Smooth muscle cell (in vitro differentiated cells): ENCODE data around the gene SPACA7. TPM values are rescaled to one million over a fixed set of nuclear protein-coding genes. Genes with fewer than 3 reads are reported as not detected.

Source experiments
- DNase-seq: peaks from one replicate; lab custom pipeline; 2025; ENCODE audit not compliant: unreplicated experiment; lab: John Stamatoyannopoulos, UW
- H2AFZ ChIP-seq: fragments of 200-600 bp; sonication (generic); 2 replicates; pipeline ENCODE4 v1.6.0; 2016; ENCODE audit warnings: antibody characterized with exemption, low read depth, mild to moderate bottlenecking
- H3F3A ChIP-seq: fragments of 200-600 bp; sonication (generic); 2 replicates; pipeline ENCODE4 v1.6.0; 2017; ENCODE audit warnings: antibody characterized with exemption, low read depth
- H3K27ac ChIP-seq: fragments of 200-600 bp; sonication (generic); 2 replicates; pipeline ENCODE4 v1.5.1; 2016; ENCODE audit warnings: low read depth, mild to moderate bottlenecking
- H3K27me3 ChIP-seq: fragments of 200-600 bp; sonication (generic); 2 replicates; pipeline ENCODE4 v1.6.1; 2016; ENCODE audit warnings: low read depth, mild to moderate bottlenecking
- H3K36me3 ChIP-seq: fragments of 200-600 bp; sonication (generic); 2 replicates; pipeline ENCODE4 v1.5.1; 2016; ENCODE audit warnings: low read depth
- H3K4me1 ChIP-seq: fragments of 200-600 bp; sonication (generic); 2 replicates; pipeline ENCODE4 v1.5.1; 2016; ENCODE audit warnings: low read depth
- H3K4me2 ChIP-seq: fragments of 200-600 bp; sonication (generic); 2 replicates; pipeline ENCODE4 v1.6.0; 2016; ENCODE audit warnings: mild to moderate bottlenecking
- H3K4me3 ChIP-seq: fragments of 200-600 bp; sonication (generic); 2 replicates; pipeline ENCODE4 v1.5.1; 2016; ENCODE audit warnings: mild to moderate bottlenecking
- H3K79me2 ChIP-seq: fragments of 200-600 bp; sonication (generic); 2 replicates; pipeline ENCODE4 v1.6.0; 2016; ENCODE audit warnings: low read depth, mild to moderate bottlenecking
- H3K9ac ChIP-seq: fragments of 200-600 bp; sonication (generic); 2 replicates; pipeline ENCODE4 v1.6.0; 2016; ENCODE audit warnings: low read depth
- H3K9me3 ChIP-seq: fragments of 200-600 bp; sonication (generic); replicated peaks from 2 replicates; pipeline ENCODE4 v1.5.1; 2016; ENCODE audit warnings: low read depth
- H4K20me1 ChIP-seq: fragments of 200-600 bp; sonication (generic); 2 replicates; pipeline ENCODE4 v1.6.0; 2016; ENCODE audit warnings: low read depth
- CTCF ChIP-seq: fragments of 200-600 bp; sonication (generic); IDR thresholded peaks from 2 replicates; pipeline ENCODE4 v1.5.1; 2017; ENCODE audit warnings: borderline replicate concordance, mild to moderate bottlenecking, antibody characterized with exemption; ENCODE audit not compliant: insufficient read depth, poor library complexity, severe bottlenecking
- WGBS: methylation state at CpG from one replicate; pipeline ENCODE4 v1.1.7; 2016; ENCODE audit warnings: low lambda C conversion rate; 5-methylcytosine and 5-hydroxymethylcytosine counted together
- polyA plus RNA-seq: library from polyadenylated mRNA; unstranded; fragments of >200 nt; fragmentation: Nextera tagmentation; extraction: Ambion mirVana; gene quantifications from 2 replicates; pipeline ENCODE4 v1.2.1, GENCODE V29; 2016
- total RNA-seq: library from RNA; depleted of rRNA; stranded (reverse); fragments of >200 nt; gene quantifications from 2 replicates; pipeline ENCODE4 v1.2.3, GENCODE V29; 2014

Gene SPACA7
- total and polyA plus RNA-seq, 2 experiments from 2014 or later: not detected

- DNase-seq: no peak
- Histone ChIP-seq H3K9me3 (no peaks in the 10 kb centered on the region), H3K4me1 (no peaks in the 10 kb centered on the region), H3K36me3 (no peaks in the 10 kb centered on the region), H3F3A (no peaks in the 10 kb centered on the region), H3K79me2 (no peaks in the 10 kb centered on the region), H3K4me3 (no peak overlapping the region), H2AFZ (no peak overlapping the region), H3K27me3 (no peaks in the 10 kb centered on the region), H3K9ac (no peak overlapping the region), H3K27ac (no peak overlapping the region), H3K4me2 (no peak overlapping the region), H4K20me1 (no peaks in the 10 kb centered on the region)
- 88% methylated on average over 1 of the region's 1 CpG for WGBS
- no peak for TF ChIP-seq CTCF
Observed at GRCh38 chr13:112475889-112476288, 99.7 kb downstream of the SPACA7 start.

- H3K27ac ChIP-seq: no peak overlapping the region
- H3K4me3 ChIP-seq: no peak overlapping the region
- no peak overlapping the region for H3K4me2 ChIP-seq
- H3K9me3 ChIP-seq: no peaks in the 10 kb centered on the region
- H3K79me2 ChIP-seq: no peaks in the 10 kb centered on the region
- H2AFZ ChIP-seq: no peak overlapping the region
- no peaks in the 10 kb centered on the region for H3F3A ChIP-seq
- no peaks in the 10 kb centered on the region for H4K20me1 ChIP-seq
- DNase-seq: no peak
- TF ChIP-seq CTCF: no peak
- WGBS: 96% methylated on average over 9 of the region's 9 CpGs
- H3K36me3 ChIP-seq: no peaks in the 10 kb centered on the region
- H3K27me3 ChIP-seq: no peaks in the 10 kb centered on the region
- H3K9ac ChIP-seq: no peak overlapping the region
- H3K4me1 ChIP-seq: no peaks in the 10 kb centered on the region
Observed at GRCh38 chr13:112477070-112477619, 101.0 kb downstream of the SPACA7 start.

- Histone ChIP-seq H3K27ac (no peak overlapping the region), H3K9ac (no peak overlapping the region), H2AFZ (no peak overlapping the region), H3K9me3 (no peaks in the 10 kb centered on the region), H3K27me3 (no peaks in the 10 kb centered on the region), H3K4me1 (no peaks in the 10 kb centered on the region), H3K4me3 (no peak overlapping the region), H3F3A (no peaks in the 10 kb centered on the region), H3K36me3 (no peaks in the 10 kb centered on the region), H3K79me2 (no peaks in the 10 kb centered on the region), H3K4me2 (no peak overlapping the region), H4K20me1 (no peaks in the 10 kb centered on the region)
- DNase-seq: no peak
- no peak for TF ChIP-seq CTCF
- 98% methylated on average over 7 of the region's 7 CpGs for WGBS
Observed at GRCh38 chr13:112479389-112479788, 103.2 kb downstream of the SPACA7 start.

GRCh38 chr13:112481458-112481857 is 105.3 kb downstream of the SPACA7 start:
- Histone ChIP-seq H3K4me1 (no peaks in the 10 kb centered on the region), H3K4me2 (no peak overlapping the region), H3K79me2 (no peaks in the 10 kb centered on the region), H4K20me1 (no peaks in the 10 kb centered on the region), H3K9me3 (no peaks in the 10 kb centered on the region), H3K9ac (no peak overlapping the region), H3K27ac (no peak overlapping the region), H3K4me3 (no peak overlapping the region), H3F3A (no peaks in the 10 kb centered on the region), H3K36me3 (no peaks in the 10 kb centered on the region), H3K27me3 (no peaks in the 10 kb centered on the region), H2AFZ (no peak overlapping the region)
- TF ChIP-seq CTCF: no peak
- DNase-seq: no peak
